Measurements from ENCODE around the gene ZZZ3.
"Not testable (repeated sequence)": the region's sequence is repeated elsewhere in the genome, so short reads cannot be mapped to it uniquely, and the experiment has no call there.

ZZZ3 gene

DNA sequence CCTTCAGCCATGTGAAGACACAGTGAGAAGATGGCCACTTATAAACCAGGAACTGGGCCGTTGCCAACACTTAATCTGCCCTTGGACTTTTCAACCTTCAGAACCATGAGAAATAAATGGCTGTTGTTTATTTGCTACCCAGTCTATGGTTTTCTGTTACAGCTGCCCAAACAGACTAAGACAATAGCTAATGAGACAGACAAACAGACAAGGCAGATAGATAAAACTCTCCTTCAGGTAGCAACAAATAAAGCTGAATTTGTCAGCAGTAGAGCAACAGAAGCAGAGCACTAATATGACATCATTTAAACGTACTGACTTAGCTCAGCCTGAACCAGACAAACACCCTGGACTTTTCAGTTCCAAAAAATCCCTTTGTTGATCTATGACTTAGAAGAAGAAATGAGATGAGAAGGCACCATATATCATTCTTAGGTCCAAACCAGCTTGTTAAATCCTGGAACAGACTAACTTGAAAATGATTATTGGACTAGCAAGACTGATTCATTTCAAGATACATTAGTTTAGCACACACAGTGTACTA, 27.0 kb downstream of the ZZZ3 start:
- peaks cover 22% of the 10 kb centered on the region for H3K36me3 Mint-ChIP-seq
- no peak for DNase-seq (ENCODE audit: low spot score in 2 of 2)
- no peaks in the 10 kb centered on the region for H3K27me3 Mint-ChIP-seq
- peaks cover 25% of the 10 kb centered on the region for H3K4me1 Mint-ChIP-seq
- no peak for ATAC-seq (ENCODE audit: low read depth)
- no peak overlapping the region for H3K4me3 Mint-ChIP-seq
- H3K27ac Mint-ChIP-seq, result peak overlapping the region; percentile 62
- H3K9me3 Mint-ChIP-seq, result peaks cover under 1% of the 10 kb centered on the region

DNA sequence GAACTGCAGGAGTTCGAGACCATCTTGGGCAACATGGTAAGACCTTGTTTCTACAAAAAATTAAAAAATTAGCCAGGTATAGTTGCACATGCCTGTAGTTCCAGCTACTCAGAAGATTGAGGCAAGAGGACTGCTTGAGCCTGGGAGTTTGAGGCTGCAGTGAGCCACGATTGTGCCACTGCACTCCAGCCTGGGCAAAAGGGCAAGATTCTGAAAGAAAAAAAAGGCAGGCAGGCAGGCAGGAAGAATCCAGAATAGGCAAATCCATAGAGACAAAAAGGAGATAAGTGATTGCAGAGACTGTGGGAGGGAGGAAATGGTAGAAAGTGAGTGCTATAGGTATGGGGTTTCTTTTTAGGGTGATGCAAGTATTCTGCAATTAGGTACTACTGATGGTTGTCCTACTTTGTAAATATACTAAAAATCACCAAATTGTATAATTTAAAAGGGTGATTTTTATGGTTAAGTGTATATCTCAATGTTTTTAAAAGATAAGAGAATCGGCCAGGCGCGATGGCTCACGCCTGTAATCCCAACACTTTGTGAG, 29.4 kb downstream of the ZZZ3 start:
- Mint-ChIP-seq H3K9me3 (peaks cover 8% of the 10 kb centered on the region), H3K27me3 (no peaks in the 10 kb centered on the region), H3K27ac (peak overlapping the region; percentile 15), H3K4me3 (no peak overlapping the region), H3K36me3 (peaks cover 34% of the 10 kb centered on the region), H3K4me1 (peaks cover 23% of the 10 kb centered on the region)
- ATAC-seq (ENCODE audit: low read depth) (no peak), DNase-seq (ENCODE audit: low spot score in 2 of 2) (no peak)

DNA sequence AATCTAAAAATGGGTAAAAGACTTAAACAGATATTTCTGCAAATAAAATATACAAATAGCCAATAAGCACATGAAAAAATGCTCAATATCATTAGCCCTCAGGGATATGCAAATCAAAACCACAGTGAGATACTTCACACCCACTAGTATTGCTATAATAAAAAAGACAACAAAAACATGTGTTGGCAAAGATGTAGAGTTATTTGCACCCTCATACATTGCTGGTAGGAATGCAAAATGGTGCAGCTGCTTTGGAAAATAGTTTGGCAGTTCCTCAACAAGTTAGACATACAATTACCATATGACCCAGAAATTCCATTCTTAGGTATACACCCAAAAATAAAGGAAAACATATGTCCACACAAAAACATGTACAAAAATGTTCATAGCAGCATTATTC, 30.2 kb downstream of the ZZZ3 start:
- ATAC-seq (ENCODE audit: low read depth) (no peak), DNase-seq (ENCODE audit: low spot score in 2 of 2) (no peak)
- H3K36me3 Mint-ChIP-seq, result peaks cover 38% of the 10 kb centered on the region
- no peak overlapping the region for H3K4me3 Mint-ChIP-seq
- H3K9me3 Mint-ChIP-seq, result peaks cover 8% of the 10 kb centered on the region
- H3K27me3 Mint-ChIP-seq, result no peaks in the 10 kb centered on the region
- H3K27ac Mint-ChIP-seq, result no peak overlapping the region
- H3K4me1 Mint-ChIP-seq, result peaks cover 23% of the 10 kb centered on the region

DNA sequence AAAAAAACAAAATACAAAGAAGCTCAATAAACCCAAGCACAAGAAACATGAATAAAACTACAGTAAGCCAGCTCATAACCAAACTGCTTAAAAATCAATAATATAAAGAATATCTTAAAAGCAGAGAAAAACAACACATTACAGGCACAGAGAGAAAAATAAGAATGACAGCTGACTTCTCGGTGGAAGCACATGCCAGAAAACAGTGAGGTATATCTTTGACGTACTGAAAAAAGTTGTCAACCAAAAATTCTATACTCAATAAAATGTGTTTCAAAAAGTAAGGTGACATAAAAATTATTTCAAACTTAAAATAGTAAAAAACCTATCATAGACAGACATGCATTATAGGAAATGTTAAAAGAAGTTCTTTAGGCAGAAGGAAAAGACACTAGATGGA, 33.3 kb downstream of the ZZZ3 start:
- Mint-ChIP-seq H3K4me1 (peaks cover 19% of the 10 kb centered on the region), H3K4me3 (no peak overlapping the region), H3K36me3 (peaks cover 43% of the 10 kb centered on the region), H3K9me3 (peaks cover 8% of the 10 kb centered on the region), H3K27me3 (no peaks in the 10 kb centered on the region), H3K27ac (no peak overlapping the region)
- no peak for ATAC-seq (ENCODE audit: low read depth)
- no peak for DNase-seq (ENCODE audit: low spot score in 2 of 2)

DNA sequence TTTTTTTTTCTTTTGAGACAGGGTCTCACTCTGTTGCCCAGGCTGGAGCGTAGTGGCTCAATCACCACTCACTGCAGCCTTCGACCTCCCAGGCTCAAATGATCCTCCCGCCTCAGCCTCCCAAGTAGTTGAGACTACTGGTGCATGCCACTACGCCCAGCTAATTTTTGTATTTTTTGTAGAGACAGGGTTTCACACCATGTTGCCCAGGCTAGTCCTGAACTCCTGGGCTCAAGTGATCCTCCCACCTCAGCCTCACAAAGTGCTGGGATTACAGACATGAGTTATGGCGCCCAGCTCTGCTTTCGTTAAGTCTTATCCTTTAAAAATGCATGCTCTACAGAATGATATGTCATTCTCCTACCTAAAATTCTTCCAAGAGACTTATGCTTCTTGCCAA, 36.2 kb downstream of the ZZZ3 start:
- peaks cover 32% of the 10 kb centered on the region for H3K36me3 Mint-ChIP-seq
- H3K27ac Mint-ChIP-seq; H3K4me1 Mint-ChIP-seq; H3K9me3 Mint-ChIP-seq; DNase-seq (ENCODE audit: low spot score in 2 of 2); ATAC-seq (ENCODE audit: low read depth); H3K27me3 Mint-ChIP-seq; H3K4me3 Mint-ChIP-seq: not testable (repeated sequence)

DNA sequence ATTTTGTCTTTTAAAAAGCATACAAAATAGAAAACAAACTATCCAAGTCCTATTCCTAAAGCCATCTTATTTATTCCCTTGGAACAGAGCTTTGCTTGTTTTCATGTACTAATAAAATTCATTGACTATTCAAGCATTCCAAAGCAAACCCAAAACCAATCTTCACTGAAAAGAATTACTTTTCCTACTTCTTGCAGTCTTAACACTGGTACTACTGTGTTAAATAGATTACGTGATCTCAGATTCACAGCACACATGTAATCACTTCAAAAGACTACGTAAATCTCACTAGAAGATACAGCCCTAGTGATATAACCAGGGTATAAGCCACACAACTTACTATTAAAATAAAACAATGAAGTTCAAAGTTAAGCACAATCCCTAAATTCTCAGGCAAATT, 39.0 kb downstream of the ZZZ3 start:
- peaks cover 10% of the 10 kb centered on the region for H3K4me1 Mint-ChIP-seq
- H3K4me3 Mint-ChIP-seq, result no peak overlapping the region
- ATAC-seq (ENCODE audit: low read depth) (no peak), DNase-seq (ENCODE audit: low spot score in 2 of 2) (no peak)
- peaks cover 25% of the 10 kb centered on the region for H3K36me3 Mint-ChIP-seq
- peaks cover 3% of the 10 kb centered on the region for H3K9me3 Mint-ChIP-seq
- no peak overlapping the region for H3K27ac Mint-ChIP-seq
- no peaks in the 10 kb centered on the region for H3K27me3 Mint-ChIP-seq

DNA sequence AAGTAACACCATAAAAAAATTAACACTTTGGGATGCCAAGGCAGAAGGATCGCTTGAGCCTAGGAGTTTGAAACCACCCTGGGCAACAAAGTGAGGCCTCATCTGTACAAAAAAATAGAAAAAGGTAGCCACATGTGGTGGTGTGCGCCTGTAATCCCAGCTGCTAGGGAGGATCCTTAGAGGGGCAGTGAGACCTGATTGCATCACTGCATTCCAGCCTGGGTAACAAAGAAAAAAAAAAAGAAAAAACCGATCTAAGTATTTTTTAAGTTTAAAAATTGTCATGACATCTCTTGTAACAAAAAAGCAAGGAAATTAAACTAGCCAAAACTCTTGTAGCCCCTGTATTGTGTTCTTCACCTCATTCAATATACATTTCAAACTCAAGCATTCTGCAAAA, 39.5 kb downstream of the ZZZ3 start:
- H3K27me3 Mint-ChIP-seq, result no peaks in the 10 kb centered on the region
- ATAC-seq (ENCODE audit: low read depth) (no peak), DNase-seq (ENCODE audit: low spot score in 2 of 2) (no peak)
- H3K36me3 Mint-ChIP-seq, result peaks cover 24% of the 10 kb centered on the region
- peaks cover 10% of the 10 kb centered on the region for H3K4me1 Mint-ChIP-seq
- H3K9me3 Mint-ChIP-seq, result no peaks in the 10 kb centered on the region
- H3K4me3 Mint-ChIP-seq, result no peak overlapping the region
- H3K27ac Mint-ChIP-seq, result no peak overlapping the region

DNA sequence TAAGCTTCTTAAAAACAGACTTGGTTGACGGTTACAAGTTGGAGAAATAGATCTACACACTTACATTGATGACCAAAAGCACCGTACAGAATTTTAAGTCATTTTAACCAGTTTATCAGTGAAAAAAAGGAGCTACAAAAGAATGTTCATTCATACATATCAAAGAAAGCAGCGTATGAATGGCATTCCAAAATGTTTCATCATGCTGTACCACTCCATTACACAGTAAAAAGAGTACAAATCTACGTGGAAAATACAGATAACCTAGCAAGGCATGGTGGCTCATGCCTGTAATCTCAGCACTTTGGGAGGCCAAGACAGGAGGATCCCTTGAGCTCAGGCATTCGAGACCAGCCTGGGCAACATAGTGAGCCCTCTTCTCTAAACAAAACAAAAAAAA, 40.3 kb downstream of the ZZZ3 start:
- DNase-seq (ENCODE audit: low spot score in 2 of 2) (no peak), ATAC-seq (ENCODE audit: low read depth) (no peak)
- H3K27ac Mint-ChIP-seq, result no peak overlapping the region
- no peak overlapping the region for H3K4me3 Mint-ChIP-seq
- H3K36me3 Mint-ChIP-seq, result peaks cover 20% of the 10 kb centered on the region
- peaks cover 10% of the 10 kb centered on the region for H3K4me1 Mint-ChIP-seq
- H3K27me3 Mint-ChIP-seq, result no peaks in the 10 kb centered on the region
- H3K9me3 Mint-ChIP-seq, result no peaks in the 10 kb centered on the region

DNA sequence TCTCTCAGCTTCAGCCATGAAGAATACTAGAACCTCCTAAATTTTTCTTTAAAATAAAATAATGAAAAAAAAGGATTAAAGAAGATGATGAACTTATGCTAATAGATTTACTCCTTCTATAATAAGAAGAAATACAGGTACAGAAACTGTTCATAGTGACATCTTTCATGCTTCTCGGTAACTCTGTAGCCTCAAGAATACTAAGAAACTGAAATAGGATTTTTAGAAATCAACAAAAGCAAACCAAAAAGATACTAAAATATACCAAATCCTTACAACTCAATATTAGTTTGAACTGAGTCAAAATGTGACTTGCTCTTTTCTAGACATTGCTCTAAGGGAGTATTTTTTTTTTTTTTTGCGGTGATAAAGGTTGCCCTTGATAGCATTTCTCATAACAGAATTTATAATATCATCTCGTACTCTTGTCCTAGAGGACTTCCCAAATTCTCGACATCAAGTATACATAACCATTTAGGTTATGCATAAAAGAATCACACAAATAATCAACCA, 42.8 kb downstream of the ZZZ3 start:
- no peak overlapping the region for H3K27ac Mint-ChIP-seq
- DNase-seq (ENCODE audit: low spot score in 2 of 2), result no peak
- no peak for ATAC-seq (ENCODE audit: low read depth)
- H3K27me3 Mint-ChIP-seq, result no peaks in the 10 kb centered on the region
- H3K4me3 Mint-ChIP-seq, result no peak overlapping the region
- peaks cover 4% of the 10 kb centered on the region for H3K4me1 Mint-ChIP-seq
- peaks cover 12% of the 10 kb centered on the region for H3K36me3 Mint-ChIP-seq
- H3K9me3 Mint-ChIP-seq, result no peaks in the 10 kb centered on the region

DNA sequence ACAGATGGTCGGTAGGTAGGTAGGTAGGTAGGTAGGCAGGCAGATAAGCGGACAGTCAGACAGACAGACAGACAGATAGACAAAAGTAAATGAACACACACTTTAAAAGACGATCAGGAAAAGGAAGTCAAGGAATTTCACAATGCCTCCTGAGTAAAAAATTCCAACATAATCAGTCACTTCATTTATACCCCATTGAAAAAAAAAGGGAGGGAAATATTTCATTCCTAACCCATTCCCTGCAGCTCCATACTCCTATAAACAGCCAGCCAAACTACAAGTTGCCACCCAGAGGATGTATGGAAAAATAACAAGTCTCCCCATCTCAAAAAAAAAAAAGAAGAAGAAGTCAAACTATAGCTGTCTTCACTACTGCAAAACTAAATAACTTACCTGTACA, 43.4 kb downstream of the ZZZ3 start:
- Mint-ChIP-seq H3K9me3 (no peaks in the 10 kb centered on the region), H3K27me3 (no peaks in the 10 kb centered on the region), H3K4me3 (no peak overlapping the region), H3K4me1 (peaks cover 4% of the 10 kb centered on the region), H3K27ac (no peak overlapping the region), H3K36me3 (peaks cover 17% of the 10 kb centered on the region)
- ATAC-seq (ENCODE audit: low read depth), result no peak
- no peak for DNase-seq (ENCODE audit: low spot score in 2 of 2)

DNA sequence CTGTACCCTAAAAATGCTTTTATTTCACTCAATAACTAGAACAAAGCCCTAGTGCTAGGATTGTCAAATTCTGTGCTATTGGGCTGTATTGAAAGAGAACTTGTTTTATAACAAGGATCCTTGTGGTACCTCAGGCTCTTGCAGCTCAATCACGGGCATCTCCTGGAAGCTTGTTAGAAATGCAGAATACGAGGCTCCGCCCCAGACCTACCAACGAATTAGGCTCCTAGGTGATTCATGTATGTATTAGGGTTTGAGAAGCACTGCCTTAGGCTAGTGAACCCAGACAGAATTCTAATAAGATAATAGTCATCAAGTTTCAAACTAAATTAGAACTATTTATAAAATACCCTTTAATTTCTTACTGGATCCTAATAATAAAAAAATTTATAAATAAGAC, 45.6 kb downstream of the ZZZ3 start:
- Mint-ChIP-seq H3K27me3 (no peaks in the 10 kb centered on the region), H3K27ac (no peak overlapping the region), H3K4me3 (no peak overlapping the region), H3K9me3 (no peaks in the 10 kb centered on the region), H3K36me3 (peaks cover 31% of the 10 kb centered on the region), H3K4me1 (peaks cover 4% of the 10 kb centered on the region)
- ATAC-seq (ENCODE audit: low read depth) (no peak), DNase-seq (ENCODE audit: low spot score in 2 of 2) (no peak)
